ENCODE results near the gene MRPL18. TPM values are rescaled to one million over a fixed set of nuclear protein-coding genes. Genes with fewer than 3 reads are reported as not detected.

The MRPL18 gene
- total and polyA plus RNA-seq, 9 of the 15 experiments (the other 6 are each of a cell fraction or from before 2014, with no cell fraction given) = 149 to 456 (median 196) TPM

- TF ChIP-seq E2F8 (IDR thresholded peaks at IDR 0.05; ENCODE audit: low read depth, partially characterized antibody) = peak; percentile 97
- TF ChIP-seq HDGF (IDR thresholded peaks at IDR 0.05) = peak; percentile 58
- TF ChIP-seq YBX1 (IDR thresholded peaks at IDR 0.05) = no peak
- TF ChIP-seq SMAD1 (IDR thresholded peaks at IDR 0.05; ENCODE audit: low read depth, low read length, partially characterized antibody) = no peak
- TF ChIP-seq CLOCK (CRISPR knock-in tag; IDR thresholded peaks at IDR 0.05; ENCODE audit: borderline replicate concordance) = peak; percentile 73; the same call in 1 of the 2 replicates
- TF ChIP-seq NCOA1 (IDR thresholded peaks at IDR 0.05; ENCODE audit: low read depth) = peak; percentile 13
- peak; percentile 41; the same call in 1 of the 2 replicates for TF ChIP-seq ZNF695 (CRISPR knock-in tag; IDR thresholded peaks at IDR 0.05)
- no peak for TF ChIP-seq BCL6 (CRISPR knock-in tag; IDR thresholded peaks at IDR 0.05)
- TF ChIP-seq ZNF507 (tag; conservative IDR thresholded peaks at IDR 0.05) = no peak
- TF ChIP-seq ARHGAP35 (IDR thresholded peaks at IDR 0.05; ENCODE audit: partially characterized antibody) = no peak
- no peak for TF ChIP-seq XRCC4 (IDR thresholded peaks at IDR 0.05; ENCODE audit: extremely low read depth, insufficient read depth, insufficient read length)
- TF ChIP-seq ESRRB (CRISPR knock-in tag; IDR thresholded peaks at IDR 0.05; ENCODE audit: borderline replicate concordance) = no peak
- no peak for TF ChIP-seq ZBTB1 (CRISPR knock-in tag; IDR thresholded peaks at IDR 0.05; ENCODE audit: borderline replicate concordance, low read depth)
- TF ChIP-seq CREB3L1 (IDR thresholded peaks at IDR 0.05; ENCODE audit: borderline replicate concordance, low read depth) = peak; percentile 29; the same call in 1 of the 2 replicates
- TF ChIP-seq BHLHE40 (IDR thresholded peaks at IDR 0.05; ENCODE audit: low read length) = peak; percentile 63
- no peak for TF ChIP-seq ZNF398 (CRISPR knock-in tag; IDR thresholded peaks at IDR 0.05)
- TF ChIP-seq ZNF444 (CRISPR knock-in tag; IDR thresholded peaks at IDR 0.05) = no peak
- no peak for TF ChIP-seq ZFP30 (CRISPR knock-in tag; IDR thresholded peaks at IDR 0.05; ENCODE audit: borderline replicate concordance)
- no peak for TF ChIP-seq MCM7 (IDR thresholded peaks at IDR 0.05)
Observed at GRCh38 chr6:159789377-159790148, 704 bp upstream of the MRPL18 start, which contains the start of gene TCP1 (continued).

Data from K562 (cell line).